Mesothelial cell of epicardium (in vitro differentiated cells): Measurements from ENCODE around the gene CEP85L. TPM values are rescaled to one million over a fixed set of nuclear protein-coding genes. Genes with fewer than 3 reads are reported as not detected.

Experiments
- DNase-seq, 2 experiments: peaks; one replicate each; pipeline ENCODE4 v3.0.0; 2021; ENCODE audit warnings: low spot score in 2 of 2; ENCODE audit not compliant: unreplicated experiment in 2 of 2
- H3K27ac Mint-ChIP-seq: 2 replicates; pipeline ENCODE4 v1.8.0; 2021; ENCODE audit warnings: mixed read lengths
- H3K27me3 Mint-ChIP-seq: 2 replicates; pipeline ENCODE4 v1.8.0; 2021; ENCODE audit warnings: low read depth, mixed read lengths
- H3K36me3 Mint-ChIP-seq: 2 replicates; pipeline ENCODE4 v1.8.0; 2021; ENCODE audit warnings: mixed read lengths
- H3K4me1 Mint-ChIP-seq: 2 replicates; pipeline ENCODE4 v1.8.0; 2021; ENCODE audit warnings: mixed read lengths
- H3K4me3 Mint-ChIP-seq: 2 replicates; pipeline ENCODE4 v1.8.0; 2021; ENCODE audit warnings: mild to moderate bottlenecking, moderate library complexity, mixed read lengths
- H3K9me3 Mint-ChIP-seq: 2 replicates; pipeline ENCODE4 v1.8.0; 2021; ENCODE audit warnings: mixed read lengths
- total RNA-seq: library from RNA; stranded (reverse); gene quantifications from 3 replicates; pipeline ENCODE4 v1.2.1, GENCODE V29; 2021
- TF ChIP-seq, protein P1 (sequence below): fragments of 200-600 bp; sonication (generic); IDR thresholded peaks from one replicate; pipeline ENCODE4 v1.5.0; 2021; ENCODE audit warnings: antibody characterized with exemption; ENCODE audit not compliant: unreplicated experiment

CEP85L gene
- total RNA-seq, 1 donor from 2014 or later, result 23.1 TPM

DNA sequence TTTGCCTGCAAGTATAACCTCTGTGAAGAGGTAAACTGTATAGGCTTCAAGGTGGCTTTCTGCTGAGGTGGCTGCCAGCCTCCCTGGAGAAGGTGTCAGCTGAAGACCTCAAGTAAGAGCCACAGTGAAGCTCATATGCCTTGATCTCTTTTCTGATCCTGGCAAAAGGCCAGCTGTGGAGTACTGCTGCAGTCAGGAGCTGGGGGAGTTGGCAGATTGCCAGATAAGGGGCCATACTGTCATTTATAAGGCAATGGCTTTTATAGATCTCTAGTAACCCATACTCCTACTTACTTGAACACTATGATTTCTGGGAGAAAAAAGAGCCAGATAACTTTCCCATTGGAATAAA is 8.8 kb upstream of the CEP85L start:
- no peaks in the 10 kb centered on the region for H3K9me3 Mint-ChIP-seq
- H3K4me3 Mint-ChIP-seq, result no peak overlapping the region
- H3K27ac Mint-ChIP-seq, result peak overlapping the region; percentile 62
- H3K4me1 Mint-ChIP-seq, result peaks cover 31% of the 10 kb centered on the region
- TF ChIP-seq, protein P1, sequence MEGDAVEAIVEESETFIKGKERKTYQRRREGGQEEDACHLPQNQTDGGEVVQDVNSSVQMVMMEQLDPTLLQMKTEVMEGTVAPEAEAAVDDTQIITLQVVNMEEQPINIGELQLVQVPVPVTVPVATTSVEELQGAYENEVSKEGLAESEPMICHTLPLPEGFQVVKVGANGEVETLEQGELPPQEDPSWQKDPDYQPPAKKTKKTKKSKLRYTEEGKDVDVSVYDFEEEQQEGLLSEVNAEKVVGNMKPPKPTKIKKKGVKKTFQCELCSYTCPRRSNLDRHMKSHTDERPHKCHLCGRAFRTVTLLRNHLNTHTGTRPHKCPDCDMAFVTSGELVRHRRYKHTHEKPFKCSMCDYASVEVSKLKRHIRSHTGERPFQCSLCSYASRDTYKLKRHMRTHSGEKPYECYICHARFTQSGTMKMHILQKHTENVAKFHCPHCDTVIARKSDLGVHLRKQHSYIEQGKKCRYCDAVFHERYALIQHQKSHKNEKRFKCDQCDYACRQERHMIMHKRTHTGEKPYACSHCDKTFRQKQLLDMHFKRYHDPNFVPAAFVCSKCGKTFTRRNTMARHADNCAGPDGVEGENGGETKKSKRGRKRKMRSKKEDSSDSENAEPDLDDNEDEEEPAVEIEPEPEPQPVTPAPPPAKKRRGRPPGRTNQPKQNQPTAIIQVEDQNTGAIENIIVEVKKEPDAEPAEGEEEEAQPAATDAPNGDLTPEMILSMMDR, result no peak
- no peaks in the 10 kb centered on the region for H3K27me3 Mint-ChIP-seq
- no peaks in the 10 kb centered on the region for H3K36me3 Mint-ChIP-seq
- DNase-seq, result peak; percentile 74 to 76

DNA sequence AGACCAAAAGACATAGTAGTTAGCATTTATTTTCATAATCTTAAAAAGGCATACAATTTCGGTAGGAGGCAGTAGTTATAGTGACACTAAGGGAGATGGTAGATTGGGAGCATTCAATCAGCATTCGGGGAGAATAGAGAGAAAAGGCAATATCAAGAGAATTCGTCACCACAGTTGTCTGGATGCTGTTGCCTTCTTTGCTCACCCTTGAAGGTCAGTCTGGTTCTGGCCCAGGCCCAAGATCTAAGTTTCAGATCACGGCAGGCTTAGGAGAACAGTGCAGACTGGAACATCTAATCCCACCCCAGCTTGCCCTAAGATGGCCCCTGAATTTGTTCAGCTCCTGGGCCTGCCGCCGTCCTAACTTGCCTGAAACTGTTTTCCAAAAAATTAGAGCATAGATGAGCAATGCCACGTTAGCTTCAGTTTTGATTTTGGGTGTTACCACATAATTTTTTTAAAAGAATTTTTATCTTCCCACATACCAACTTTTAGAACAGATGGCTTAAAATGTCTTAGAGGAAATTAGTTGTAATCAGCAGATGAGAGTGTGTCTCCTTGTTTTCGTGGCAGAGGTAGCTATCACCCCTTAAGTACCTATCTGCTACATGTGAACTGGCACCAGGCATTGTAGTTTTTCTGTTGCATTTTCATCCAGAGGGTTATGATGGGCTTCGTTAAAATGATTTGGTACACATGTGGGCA is 8.3 kb upstream of the CEP85L start:
- no peak for DNase-seq
- H3K36me3 Mint-ChIP-seq, result no peaks in the 10 kb centered on the region
- H3K9me3 Mint-ChIP-seq, result no peaks in the 10 kb centered on the region
- H3K27me3 Mint-ChIP-seq, result no peaks in the 10 kb centered on the region
- peak overlapping the region; percentile 62 for H3K27ac Mint-ChIP-seq
- no peak overlapping the region for H3K4me3 Mint-ChIP-seq
- TF ChIP-seq, protein P1, result no peak
- H3K4me1 Mint-ChIP-seq, result peaks cover 28% of the 10 kb centered on the region

GRCh38 chr6:118656847-118657451 is 5.6 kb upstream of the CEP85L start:
- Mint-ChIP-seq H3K27ac (no peak overlapping the region), H3K27me3 (no peaks in the 10 kb centered on the region), H3K4me1 (peaks cover 22% of the 10 kb centered on the region), H3K36me3 (no peaks in the 10 kb centered on the region), H3K4me3 (no peak overlapping the region), H3K9me3 (no peaks in the 10 kb centered on the region)
- TF ChIP-seq, protein P1, result no peak
- DNase-seq, result no peak

GRCh38 chr6:118652051-118652615 is 742 bp upstream of the CEP85L start:
- Mint-ChIP-seq H3K9me3 (no peaks in the 10 kb centered on the region), H3K27me3 (no peaks in the 10 kb centered on the region), H3K4me1 (peaks cover 19% of the 10 kb centered on the region), H3K36me3 (no peaks in the 10 kb centered on the region), H3K4me3 (peak overlapping the region; percentile 85), H3K27ac (peak overlapping the region; percentile 92)
- TF ChIP-seq, protein P1, result no peak
- DNase-seq, result no peak

- peak; percentile 30 to 59 for DNase-seq
These were observed 659 bp downstream of the CEP85L start for GRCh38 chr6:118650582-118651281.

More at GRCh38 chr6:118650582-118651281, 659 bp downstream of the CEP85L start:
- Mint-ChIP-seq H3K27ac (peak overlapping the region; percentile 76), H3K4me1 (peaks cover 19% of the 10 kb centered on the region), H3K4me3 (peak overlapping the region; percentile 83), H3K27me3 (no peaks in the 10 kb centered on the region), H3K9me3 (no peaks in the 10 kb centered on the region), H3K36me3 (no peaks in the 10 kb centered on the region)
- TF ChIP-seq, protein P1, result no peak
